Esophagus muscularis mucosa (tissue), 4 donors: ENCODE measurements around the gene PLEKHD1. TPM values are rescaled to one million over a fixed set of nuclear protein-coding genes. Genes with fewer than 3 reads are reported as not detected.
"Not testable (repeated sequence)": the region's sequence is repeated elsewhere in the genome, so short reads cannot be mapped to it uniquely, and the experiment has no call there.

Experiments used
- DNase-seq: peaks from one replicate; pipeline ENCODE4 v3.0.0-alpha.2; 2017; ENCODE audit errors: extremely low spot score
- H3K27ac ChIP-seq, 4 donors: fragments of 200-600 bp; sonication (generic); replicated peaks in 1 of 4; 1 replicate in 3 of 4; 2 replicates in 1 of 4; pipeline ENCODE4 v1.5.1; 2016 to 2019; ENCODE audit warnings: mild to moderate bottlenecking in 1 of 4
- H3K27me3 ChIP-seq, 4 donors: fragments of 200-600 bp; sonication (generic); one replicate each; pipeline versions ENCODE4 v1.5.1 to v1.6.0; 2016 to 2019
- H3K36me3 ChIP-seq, 4 donors: fragments of 200-600 bp; sonication (generic); one replicate each; pipeline ENCODE4 v1.5.1; 2016 to 2019
- H3K4me1 ChIP-seq, 4 donors: fragments of 200-600 bp; sonication (generic); one replicate each; pipeline ENCODE4 v1.5.1; 2016 to 2019
- H3K4me3 ChIP-seq, 4 donors: fragments of 200-600 bp; sonication (generic); 1 replicate in 2 of 4; 2 replicates in 2 of 4; pipeline ENCODE4 v1.5.1; 2016 to 2019; ENCODE audit warnings: mild to moderate bottlenecking in 4 of 4, moderate library complexity in 1 of 4
- H3K9me3 ChIP-seq, 4 donors: fragments of 200-600 bp; sonication (generic); 1 replicate in 3 of 4; 2 replicates in 1 of 4; pipeline ENCODE4 v1.5.1; 2016 to 2019
- CTCF ChIP-seq, 3 experiments: fragments of 200-600 bp in 2 of 3; fragments of 450-650 bp in 1 of 3; sonication (generic) in 2 of 3; IDR thresholded peaks; one replicate each; pipeline ENCODE4 v1.5.1; 2017 to 2019; ENCODE audit warnings: antibody characterized with exemption in 3 of 3, mild to moderate bottlenecking in 2 of 3, moderate library complexity in 1 of 3
- EP300 ChIP-seq: sonication (generic); formaldehyde crosslinking; IDR thresholded peaks from one replicate; pipeline ENCODE4 v1.6.1; 2017; ENCODE audit warnings: antibody characterized with exemption
- POLR2A ChIP-seq: fragments of 450-650 bp; IDR thresholded peaks from one replicate; pipeline ENCODE4 v1.6.1; 2017; ENCODE audit warnings: antibody characterized with exemption, moderate library complexity, mild to moderate bottlenecking, low read depth
- POLR2AphosphoS5 ChIP-seq, 2 donors: sonication (generic); formaldehyde crosslinking; IDR thresholded peaks; one replicate each; pipeline ENCODE4 v1.6.1; 2017; ENCODE audit warnings: antibody characterized with exemption in 2 of 2
- WGBS: methylation state at CpG from one replicate; pipeline ENCODE4 v1.1.5; 2018; 5-methylcytosine and 5-hydroxymethylcytosine counted together
- intact Hi-C: fragments of 100-400 bp; cut with DNase I; formaldehyde crosslinking; loops from one replicate; pipeline ENCODE4 v1.15.1; 2023
- total RNA-seq, 4 donors: library from RNA; depleted of rRNA; stranded (reverse); fragments of >200 nt; gene quantifications; one replicate each; pipeline versions ENCODE4 v1.1.0 to v1.2.1, GENCODE V29; 2016

The PLEKHD1 gene
- total RNA-seq, 4 donors from 2014 or later, result 0.17 TPM; not detected in 3

- 67% methylated on average over 3 of the region's 3 CpGs for WGBS
- DNase-seq, result no peak
- H3K4me1 ChIP-seq, result no peaks in the 10 kb centered on the region
- H3K27me3 ChIP-seq, result peaks cover 0 to 4% (median 0%) of the 10 kb centered on the region in 4 donors
- no peak for TF ChIP-seq POLR2A
- H3K27ac ChIP-seq, result no peak overlapping the region
- intact Hi-C loops, result no loop called here
- H3K36me3 ChIP-seq, result no peaks in the 10 kb centered on the region
- H3K9me3 ChIP-seq, result no peaks in the 10 kb centered on the region
- no peak overlapping the region for H3K4me3 ChIP-seq
Observed at GRCh38 chr14:69473260-69473659, 11.3 kb upstream of the PLEKHD1 start.

DNA sequence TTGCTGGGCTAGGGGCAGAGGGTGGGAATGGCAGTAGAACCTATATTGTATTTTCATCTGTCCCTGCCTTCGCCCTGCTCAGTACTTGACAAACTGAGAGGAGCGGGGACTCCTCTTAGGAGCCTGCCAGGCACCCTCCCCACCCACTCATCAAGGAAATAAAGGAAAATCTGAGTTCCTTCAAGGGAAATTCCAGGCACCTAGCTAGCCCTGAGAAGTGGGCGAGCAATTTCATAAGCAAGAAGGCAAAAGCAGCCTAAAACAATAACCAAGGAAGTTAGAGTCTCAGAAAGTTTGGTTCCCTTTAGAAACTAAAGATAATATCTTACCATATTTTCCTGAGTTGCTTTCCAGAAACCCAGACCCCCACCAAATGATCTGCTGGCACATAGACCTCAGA is 10.6 kb upstream of the PLEKHD1 start:
- 76% methylated on average over 3 of the region's 3 CpGs for WGBS
- H3K36me3 ChIP-seq, result no peaks in the 10 kb centered on the region

DNA sequence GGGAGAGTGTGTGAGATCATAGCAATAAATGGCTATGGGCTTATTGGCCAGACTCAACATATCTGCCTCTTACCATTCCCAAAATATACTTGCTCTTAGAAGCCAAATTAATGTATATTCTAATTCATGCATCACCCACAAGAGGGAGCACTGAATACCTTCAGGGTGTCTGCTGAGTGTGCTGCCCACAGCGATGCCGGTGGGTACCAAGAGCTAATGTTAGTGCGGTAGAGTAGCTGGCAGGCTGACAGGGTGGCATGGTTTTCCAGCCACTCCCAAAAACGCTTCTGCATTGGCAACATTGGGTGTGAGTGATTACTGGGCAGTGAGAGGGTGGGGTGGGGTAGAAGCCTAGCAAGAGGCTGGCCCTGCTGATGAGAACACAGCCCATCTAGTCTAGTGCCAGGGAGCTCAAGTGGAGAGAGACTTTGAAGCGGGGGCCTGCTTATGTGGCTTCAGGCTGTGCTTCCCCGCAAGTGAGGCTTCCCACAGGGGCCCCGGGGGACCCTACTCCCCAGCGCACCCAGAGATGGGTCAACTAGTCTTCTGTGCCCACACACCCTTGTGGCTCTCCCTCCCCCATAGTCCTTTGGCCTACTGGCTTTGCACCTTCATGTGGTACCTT is 9.2 kb upstream of the PLEKHD1 start:
- Histone ChIP-seq H3K4me1 (no peaks in the 10 kb centered on the region), H3K36me3 (no peaks in the 10 kb centered on the region), H3K9me3 (no peaks in the 10 kb centered on the region), H3K27ac (no peak overlapping the region), H3K27me3 (peaks cover 0 to 13% (median 0%) of the 10 kb centered on the region in 4 donors), H3K4me3 (no peak overlapping the region)
- no peak for DNase-seq
- TF ChIP-seq EP300 (no peak), CTCF (IDR thresholded peaks at IDR 0.05) (no peak), POLR2A (no peak), POLR2AphosphoS5 (IDR thresholded peaks at IDR 0.05) (no peak)
- intact Hi-C loops, result no loop called here
- WGBS, result 54% methylated on average over 6 of the region's 8 CpGs

More for the DNA sequence above, 10.6 kb upstream of the PLEKHD1 start:
- Histone ChIP-seq H3K9me3 (no peaks in the 10 kb centered on the region), H3K4me3 (no peak overlapping the region), H3K27ac (no peak overlapping the region), H3K4me1 (no peaks in the 10 kb centered on the region), H3K27me3 (peaks cover 0 to 4% (median 0%) of the 10 kb centered on the region in 4 donors)
- intact Hi-C loops, result no loop called here
- DNase-seq, result no peak
- no peak for TF ChIP-seq EP300

DNA sequence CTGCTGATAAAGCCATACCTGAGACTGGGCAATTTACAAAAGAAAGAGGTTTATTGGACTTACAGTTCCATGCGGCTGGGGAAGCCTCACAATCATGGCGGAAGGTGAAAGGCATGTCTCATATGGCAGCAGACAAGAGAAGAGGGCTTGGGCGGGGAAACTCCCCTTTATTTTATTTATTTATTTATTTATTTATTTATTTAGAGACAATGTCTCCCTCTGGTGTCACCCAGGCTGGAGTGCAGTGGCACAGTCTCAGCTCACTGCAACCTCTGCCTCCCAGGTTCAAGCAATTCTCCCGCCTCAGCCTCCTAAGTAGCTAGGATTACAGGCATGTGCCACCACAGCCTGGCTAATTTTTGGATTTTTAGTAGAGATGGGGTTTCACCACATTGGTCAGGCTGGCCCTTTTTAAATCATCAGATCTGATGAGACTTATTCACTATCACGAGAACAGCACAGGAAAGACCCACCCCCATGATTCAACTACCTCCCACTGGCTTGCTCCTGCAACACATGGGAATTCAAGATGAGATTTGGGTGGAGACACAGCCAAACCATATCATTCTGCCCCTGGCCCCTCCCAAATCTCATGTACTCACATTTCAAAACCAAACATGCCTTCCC is 7.6 kb upstream of the PLEKHD1 start:
- H3K27ac ChIP-seq, intact Hi-C loops, H3K4me1 ChIP-seq, H3K4me3 ChIP-seq, H3K9me3 ChIP-seq, DNase-seq, H3K36me3 ChIP-seq: not testable (repeated sequence)
- peaks cover 0 to 25% (median 0%) of the 10 kb centered on the region in 4 donors for H3K27me3 ChIP-seq
- WGBS, result 95% methylated on average over 5 of the region's 5 CpGs

DNA sequence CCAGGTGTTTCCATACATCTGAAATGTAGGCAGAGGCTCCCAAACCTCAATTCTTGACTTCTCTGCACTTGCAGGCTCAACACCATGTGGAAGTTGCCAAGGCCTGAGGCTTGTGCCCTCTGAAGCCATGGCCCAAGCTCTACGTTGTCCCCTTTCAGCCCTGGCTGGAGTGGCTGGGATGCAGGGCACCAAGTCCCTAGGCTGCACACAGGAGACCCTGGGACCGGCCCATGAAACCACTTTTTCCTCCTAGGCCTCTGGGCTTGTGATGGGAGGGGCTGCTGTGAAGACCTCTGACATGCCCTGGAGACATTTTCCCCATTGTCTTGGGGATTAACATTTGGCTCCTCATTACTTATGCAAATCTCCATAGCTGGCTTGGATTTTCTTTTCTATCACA is 6.5 kb upstream of the PLEKHD1 start:
- 93% methylated on average over 2 of the region's 2 CpGs for WGBS
- H3K4me3 ChIP-seq, H3K36me3 ChIP-seq, DNase-seq, H3K4me1 ChIP-seq, intact Hi-C loops, H3K9me3 ChIP-seq, H3K27ac ChIP-seq: not testable (repeated sequence)
- H3K27me3 ChIP-seq, result peaks cover 0 to 33% (median 0%) of the 10 kb centered on the region in 4 donors

DNA sequence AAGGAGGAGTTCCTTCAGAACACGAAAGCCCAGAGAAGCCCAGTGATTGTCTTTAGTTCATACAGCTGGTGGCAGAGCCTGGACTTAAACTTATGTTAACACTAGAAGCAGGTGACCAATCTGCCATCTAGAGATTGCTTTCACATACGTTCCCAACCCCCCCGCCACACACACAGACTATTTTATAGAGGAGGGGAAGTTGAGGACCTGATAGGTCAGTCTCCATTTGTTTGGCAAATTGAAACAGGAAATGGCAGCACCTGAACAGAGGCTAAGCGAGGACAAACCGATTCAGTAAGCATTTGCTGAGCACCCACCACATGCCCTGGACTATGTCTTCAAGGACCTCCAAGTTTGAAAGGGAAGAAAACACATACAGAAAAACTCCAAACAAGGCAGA is 4.8 kb upstream of the PLEKHD1 start:
- peaks cover 11 to 16% (median 14%) of the 10 kb centered on the region in 4 donors for H3K4me1 ChIP-seq
- no peaks in the 10 kb centered on the region for H3K9me3 ChIP-seq
- 91% methylated on average over 5 of the region's 5 CpGs for WGBS
- no peak overlapping the region for H3K27ac ChIP-seq
- peaks cover 0 to 50% (median 9%) of the 10 kb centered on the region in 4 donors for H3K27me3 ChIP-seq
- H3K4me3 ChIP-seq, result no peak overlapping the region
- no peaks in the 10 kb centered on the region for H3K36me3 ChIP-seq
- TF ChIP-seq EP300, result no peak
- no peak for TF ChIP-seq POLR2AphosphoS5 (IDR thresholded peaks at IDR 0.05)
- no peak for TF ChIP-seq CTCF (IDR thresholded peaks at IDR 0.05)
- TF ChIP-seq POLR2A, result no peak
- no peak for DNase-seq
- intact Hi-C loops, result no loop called here
